GM21825 (cell line): Measurements from ENCODE around the gene CALN1.

Source experiments
- ATAC-seq: cut with Tn5 transposase; IDR thresholded peaks from one replicate; pipeline ENCODE4 v1.9.1; 2021; ENCODE audit warnings: mild to moderate bottlenecking, moderate library complexity; ENCODE audit not compliant: unreplicated experiment

Gene CALN1

DNA sequence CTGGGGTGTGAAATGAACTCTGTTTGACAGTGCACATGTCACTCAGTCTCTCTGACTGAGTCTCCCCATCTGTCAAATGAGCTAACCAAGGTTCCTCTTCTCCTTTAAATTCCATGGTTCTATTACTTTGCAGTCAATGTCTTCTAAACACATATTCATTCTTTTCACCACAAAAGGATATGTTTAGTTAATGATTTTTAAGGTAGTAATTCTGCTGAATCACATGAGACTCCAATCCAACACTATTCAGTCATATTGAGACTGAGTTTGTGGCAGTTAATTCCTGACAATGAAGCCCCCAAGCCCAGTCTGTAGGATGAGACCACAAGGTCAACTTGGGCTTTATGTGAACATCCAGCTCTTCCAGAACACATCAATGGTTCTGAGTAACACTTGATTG is 85.3 kb downstream of the CALN1 start:
- ATAC-seq = no peak

DNA sequence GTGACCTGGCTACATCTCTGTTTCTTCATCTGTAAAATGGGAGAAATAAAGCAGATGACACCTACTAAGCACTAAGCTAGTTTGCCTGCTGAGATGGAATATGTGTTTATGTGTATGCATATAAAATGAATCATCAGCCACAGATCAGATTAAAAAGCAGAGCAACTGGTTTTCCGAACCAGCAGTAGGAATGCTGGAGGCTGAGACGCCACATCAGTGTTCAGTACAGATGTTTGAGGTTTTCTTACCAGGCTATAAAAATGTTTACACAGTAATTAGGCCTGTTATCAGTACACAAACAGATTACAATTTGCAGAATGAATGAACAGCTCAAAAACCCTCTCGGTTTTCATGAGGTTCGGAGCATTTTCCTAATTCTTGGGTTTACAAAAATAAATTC is 85.8 kb downstream of the CALN1 start:
- ATAC-seq = no peak

DNA sequence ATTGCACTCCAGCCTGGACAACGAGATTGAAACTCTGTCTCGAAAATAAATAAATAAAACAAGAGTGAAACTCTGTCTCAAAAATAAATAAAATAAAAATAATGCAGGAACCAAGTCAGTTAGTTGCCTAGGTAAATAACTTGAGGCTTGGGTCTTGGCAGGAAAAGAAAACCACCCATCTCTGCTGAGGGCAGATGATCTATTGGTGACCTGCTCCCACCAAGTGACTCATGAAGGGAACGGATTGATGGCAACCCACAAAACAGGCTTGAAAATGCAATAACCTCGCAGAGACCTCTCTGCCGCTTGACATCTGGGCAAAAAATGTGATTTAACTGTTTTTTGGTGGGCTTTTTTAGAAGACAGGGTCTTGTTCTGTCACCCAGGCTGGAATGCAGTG is 86.6 kb downstream of the CALN1 start:
- no peak for ATAC-seq

DNA sequence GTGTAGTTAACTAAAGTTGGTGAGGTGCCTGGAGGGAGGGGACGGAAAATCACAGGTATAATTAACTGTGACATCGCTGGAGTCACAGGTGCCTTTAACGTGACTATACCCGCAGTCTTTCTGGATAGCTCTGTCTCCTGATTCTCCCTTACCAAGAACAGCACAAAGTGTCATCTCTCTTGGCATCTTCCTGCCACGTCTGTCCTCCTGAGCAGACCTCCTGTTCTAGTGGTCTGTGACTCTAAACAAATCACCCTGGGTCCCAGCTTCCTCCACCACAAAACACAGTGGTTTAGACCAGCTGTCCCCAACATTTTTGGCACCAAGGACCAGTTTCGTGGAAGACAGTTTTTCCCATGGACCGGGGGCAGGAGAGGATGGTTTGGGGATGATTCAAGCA is 90.5 kb downstream of the CALN1 start:
- no peak for ATAC-seq

DNA sequence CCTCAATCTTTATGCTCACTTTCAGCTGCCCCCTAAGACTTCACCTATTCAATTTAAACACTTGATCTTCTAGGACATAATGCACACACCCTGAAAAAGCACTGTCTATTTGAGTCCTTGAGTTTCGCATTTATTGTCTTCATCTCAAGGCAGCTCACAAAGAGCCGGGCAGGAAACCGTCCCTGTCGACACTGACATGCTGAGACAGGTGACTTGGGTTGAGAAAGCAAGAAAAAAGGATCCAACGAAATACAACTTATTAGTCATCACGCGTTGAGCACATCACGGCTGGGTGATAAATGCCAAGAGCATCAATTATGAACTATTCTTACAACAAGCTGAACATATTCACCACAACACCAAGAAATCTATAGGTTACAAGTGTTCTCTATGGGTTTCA is 91.1 kb downstream of the CALN1 start:
- no peak for ATAC-seq

DNA sequence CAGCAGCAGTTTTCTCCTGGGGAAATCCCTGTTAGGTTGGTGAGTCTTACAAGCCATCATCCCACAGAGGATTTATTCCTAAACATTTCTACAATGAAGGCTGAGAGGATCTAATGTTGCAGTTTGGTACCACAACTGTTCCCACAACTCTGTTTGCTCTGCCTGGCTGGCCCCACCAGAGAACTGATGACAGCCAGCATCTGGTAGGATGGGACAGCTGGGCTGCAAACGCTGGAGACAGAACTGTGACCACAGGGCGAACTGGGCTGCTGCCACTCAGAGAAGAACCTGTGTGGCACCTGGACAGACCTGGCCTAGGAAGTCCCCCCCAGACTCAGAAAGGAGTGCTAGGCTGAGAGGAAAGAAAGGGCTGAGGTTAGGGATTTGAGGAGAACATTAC is 94.8 kb downstream of the CALN1 start:
- ATAC-seq = no peak

DNA sequence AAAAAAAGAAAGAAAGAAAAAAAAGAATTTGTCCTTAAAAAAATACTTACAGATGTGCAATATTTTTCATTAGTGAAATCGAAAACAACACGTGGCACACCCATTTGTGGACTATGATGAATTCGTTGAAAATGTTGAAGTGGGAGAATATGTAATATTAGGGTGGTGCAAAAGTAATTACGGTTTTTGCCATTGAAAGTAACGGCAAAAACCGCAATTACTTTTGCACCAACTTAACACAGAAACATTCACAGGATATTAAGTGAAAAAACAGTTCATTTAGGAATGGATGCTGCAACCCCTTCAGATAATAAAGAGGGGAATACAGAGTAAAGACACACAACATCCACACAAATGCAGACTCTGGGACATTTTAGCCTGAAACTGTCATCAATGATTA is 96.0 kb downstream of the CALN1 start:
- ATAC-seq = no peak

DNA sequence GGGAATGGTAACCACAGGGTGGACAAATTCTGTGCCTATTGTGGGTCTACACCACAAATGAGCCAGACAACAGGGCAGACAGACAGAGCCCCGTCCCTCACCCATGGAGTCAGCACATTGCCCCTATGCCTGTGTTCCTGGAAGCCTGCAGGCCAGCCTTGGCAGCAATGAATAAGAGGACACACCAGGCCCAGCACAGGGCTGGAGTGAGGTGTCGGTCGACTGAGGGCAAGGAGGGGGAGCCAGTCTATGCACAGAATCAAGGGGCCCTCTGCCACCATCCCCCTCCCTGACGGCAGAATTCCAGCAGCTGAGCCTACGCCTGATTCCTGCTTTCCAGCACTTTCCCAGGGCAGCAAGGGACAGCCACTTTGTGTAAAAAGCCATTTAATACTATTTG is 98.2 kb downstream of the CALN1 start:
- ATAC-seq = no peak

DNA sequence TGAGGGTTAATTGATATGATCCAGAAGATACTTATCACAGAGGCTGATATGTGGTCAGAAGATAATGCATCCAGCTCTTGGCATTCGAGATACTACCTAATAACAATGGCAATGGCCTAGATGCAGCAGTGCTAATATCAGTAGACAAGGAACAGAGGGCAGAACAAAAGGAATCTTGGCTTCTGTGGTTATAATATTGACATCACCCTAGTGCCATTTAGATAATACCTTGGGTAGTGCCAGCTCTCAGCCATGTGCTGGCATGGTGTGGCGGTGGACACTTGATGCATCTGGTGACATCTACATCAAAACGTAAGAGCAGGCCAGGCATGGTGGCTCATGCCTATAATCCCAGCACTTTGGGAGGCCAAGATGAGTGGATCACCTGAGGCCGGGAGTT is 101.8 kb downstream of the CALN1 start:
- ATAC-seq = no peak

DNA sequence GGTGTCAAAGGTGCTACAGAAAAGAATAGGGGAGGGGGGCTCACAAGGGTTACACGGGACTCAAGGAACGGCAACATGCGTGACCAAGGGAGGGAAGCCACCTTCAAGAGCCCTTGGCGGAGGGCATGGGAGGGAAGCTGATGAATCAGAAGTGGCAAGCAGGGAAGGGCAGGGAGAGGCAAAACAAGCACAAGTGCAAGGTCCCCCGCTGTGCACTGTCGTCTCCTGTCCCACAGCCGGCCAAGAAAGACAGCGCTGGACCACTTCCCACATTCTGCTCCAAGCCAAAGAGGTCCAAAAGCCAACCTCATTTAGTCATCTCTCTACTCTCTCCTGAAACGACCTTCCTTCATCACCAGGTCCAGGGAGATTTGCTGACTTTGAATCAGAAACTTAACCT is 102.7 kb downstream of the CALN1 start:
- ATAC-seq = no peak

DNA sequence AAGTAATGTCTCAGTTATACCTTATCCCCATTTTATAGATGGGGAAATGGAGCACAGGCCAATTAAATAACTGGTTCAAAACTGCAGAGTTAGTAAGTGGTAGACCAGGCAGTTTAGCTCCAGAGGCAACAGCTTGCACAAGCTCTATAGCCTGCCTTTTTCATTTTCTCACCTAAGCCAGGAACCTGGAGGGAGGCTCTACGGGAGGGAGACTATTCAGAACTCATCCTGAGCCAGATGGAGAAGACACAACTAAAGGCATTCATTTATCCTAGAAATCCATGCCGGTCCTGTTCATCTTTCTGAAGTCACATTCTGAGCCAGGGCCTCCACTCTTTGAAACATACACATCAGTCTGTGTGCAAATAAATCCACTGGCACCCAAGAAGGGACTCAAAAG is 103.2 kb downstream of the CALN1 start:
- no peak for ATAC-seq

DNA sequence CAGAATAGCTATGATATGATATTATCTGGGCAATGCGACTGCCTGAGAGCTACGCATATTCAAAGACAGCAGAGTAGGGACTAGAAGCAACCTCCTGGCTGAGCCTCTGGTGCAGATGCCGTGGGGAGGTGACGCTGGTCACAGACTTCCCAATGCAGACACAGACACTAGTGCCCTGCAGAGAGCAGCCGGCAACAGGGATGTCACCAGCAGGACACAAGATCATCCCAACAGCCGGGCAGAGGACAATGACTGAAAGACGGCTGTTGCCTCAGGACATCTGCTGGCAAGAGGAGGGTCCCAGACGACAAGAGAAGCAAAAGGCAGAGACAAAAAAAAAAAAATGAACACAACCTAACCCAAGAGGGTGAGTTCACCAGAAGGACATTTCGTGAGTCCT is 104.6 kb downstream of the CALN1 start:
- no peak for ATAC-seq

DNA sequence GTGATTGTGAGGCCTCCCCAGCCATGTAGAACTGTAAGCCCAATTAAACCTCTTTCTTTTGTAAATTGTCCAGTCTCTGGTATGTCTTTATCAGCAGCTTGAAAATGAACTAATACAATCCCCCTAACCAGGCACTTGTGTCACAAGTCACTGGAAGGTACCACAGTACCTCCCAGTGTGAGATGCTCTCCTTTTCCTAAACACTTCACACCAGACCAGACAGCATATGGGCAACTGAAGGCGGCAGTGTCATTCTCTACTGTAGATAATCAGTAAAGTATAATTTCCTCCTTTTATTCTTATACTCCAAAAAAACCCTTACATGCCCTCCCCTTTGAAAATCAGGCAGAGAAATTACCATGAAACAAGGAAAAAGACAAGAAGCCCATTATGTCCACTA is 113.2 kb downstream of the CALN1 start:
- no peak for ATAC-seq

DNA sequence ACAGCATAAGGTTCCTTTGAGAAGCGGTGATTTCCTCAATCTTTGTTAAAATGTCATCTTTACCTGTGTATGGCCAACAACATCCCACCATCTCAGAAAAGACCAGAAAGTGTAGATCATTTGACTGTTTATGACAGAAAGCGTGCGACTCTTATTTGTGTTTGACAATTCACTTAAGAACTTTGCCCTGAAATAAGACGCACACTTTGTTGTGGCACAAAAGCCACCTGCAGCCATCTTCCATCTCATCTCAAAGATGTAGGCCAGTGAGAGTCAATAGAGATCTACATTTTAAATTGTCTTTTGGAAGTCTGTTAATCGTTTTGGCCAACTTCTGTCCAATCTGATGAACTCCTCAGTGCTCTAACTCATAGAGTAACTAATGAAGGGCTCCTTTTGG is 114.0 kb downstream of the CALN1 start:
- ATAC-seq = no peak

DNA sequence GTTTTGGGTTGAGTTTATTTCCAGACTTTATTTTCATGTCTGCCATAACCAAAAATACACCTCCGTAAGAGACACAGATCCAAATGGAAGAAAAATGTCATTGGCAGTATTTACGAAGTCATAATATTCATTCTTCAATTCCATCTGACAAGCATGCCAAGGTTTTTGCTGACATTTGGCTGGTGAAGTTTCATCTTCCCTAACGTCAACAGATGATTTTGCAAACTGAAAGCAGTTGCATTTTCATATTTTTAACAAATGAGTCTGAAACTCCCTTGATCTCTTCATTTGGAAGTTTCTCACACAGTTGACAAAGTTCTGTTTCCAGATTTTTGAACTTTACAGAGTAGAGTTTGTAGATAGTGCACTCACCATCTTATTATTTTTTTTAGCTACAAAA is 114.5 kb downstream of the CALN1 start:
- no peak for ATAC-seq

DNA sequence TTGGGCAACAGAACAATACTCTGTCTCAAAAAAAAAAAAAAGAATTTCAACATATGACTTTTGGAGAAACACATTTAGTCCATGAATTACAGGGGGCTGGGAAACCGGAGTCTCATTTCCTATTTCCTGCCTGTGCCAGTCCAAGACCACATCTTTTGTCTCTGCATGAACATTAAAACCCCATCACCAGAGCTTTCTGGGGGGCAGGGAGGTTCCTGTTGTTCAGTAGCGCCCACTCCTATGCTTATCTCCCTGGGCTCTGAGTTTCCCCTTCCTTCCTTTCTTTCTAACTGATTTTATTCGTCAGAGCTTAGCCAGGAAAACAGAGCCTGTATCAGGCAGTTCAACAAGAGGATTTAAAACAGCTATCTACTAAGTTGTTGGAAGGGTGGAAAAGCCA is 119.3 kb downstream of the CALN1 start:
- ATAC-seq = no peak

DNA sequence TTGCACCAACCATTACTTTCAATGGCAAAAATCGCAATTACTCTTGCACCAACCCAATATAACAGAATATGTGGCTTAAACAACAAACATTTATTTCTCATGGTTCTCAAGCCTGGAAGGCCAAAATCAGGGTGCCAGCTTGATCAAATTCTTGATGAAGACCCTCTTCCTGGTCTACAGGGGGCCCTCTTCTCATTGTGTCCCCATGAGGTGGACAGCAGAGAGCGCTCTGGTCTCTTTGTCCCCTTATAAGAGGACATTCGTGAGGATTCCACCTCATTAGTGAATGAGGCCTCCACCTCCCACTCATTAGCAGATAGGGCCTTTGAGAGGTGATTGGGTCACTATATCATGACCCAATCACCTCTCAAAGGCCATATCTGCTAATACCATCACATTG is 120.0 kb downstream of the CALN1 start:
- no peak for ATAC-seq

DNA sequence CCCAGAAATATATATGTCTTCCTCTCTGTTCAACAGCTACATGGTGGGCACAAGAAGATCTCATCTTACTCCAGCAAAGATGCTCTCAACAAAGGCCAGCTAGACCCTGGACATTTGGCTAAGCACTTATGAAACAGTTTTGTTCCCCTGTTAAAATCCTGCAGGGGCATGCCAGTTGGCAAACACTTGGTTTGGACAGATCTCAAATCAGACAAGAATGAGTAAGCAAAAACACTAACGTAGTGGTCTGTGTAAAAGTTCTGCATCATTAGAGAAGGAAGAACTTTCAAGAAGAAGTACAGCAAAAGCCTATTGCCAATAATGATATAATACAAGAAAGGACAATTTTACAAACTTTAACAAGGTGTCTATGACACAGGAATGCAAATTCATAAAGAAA is 125.6 kb downstream of the CALN1 start:
- ATAC-seq = no peak

DNA sequence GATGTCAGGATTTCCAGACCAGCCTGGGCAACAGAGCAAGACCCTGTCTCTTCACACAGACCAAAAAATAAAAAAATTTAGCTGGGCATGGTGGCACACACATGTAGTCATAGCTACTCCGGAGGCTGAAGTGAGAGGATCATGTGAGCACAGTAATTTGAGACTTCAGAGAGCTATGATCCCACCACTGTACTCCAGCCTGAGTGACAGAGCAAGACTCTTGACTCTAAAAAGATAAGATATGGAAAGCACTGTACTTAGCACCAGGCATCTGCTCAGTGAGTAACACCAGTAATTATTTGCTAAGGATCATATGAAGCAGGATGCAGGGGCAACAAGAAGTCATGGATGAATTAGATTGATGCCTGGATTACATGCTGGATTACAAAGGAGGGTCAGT is 128.8 kb downstream of the CALN1 start:
- ATAC-seq = no peak

DNA sequence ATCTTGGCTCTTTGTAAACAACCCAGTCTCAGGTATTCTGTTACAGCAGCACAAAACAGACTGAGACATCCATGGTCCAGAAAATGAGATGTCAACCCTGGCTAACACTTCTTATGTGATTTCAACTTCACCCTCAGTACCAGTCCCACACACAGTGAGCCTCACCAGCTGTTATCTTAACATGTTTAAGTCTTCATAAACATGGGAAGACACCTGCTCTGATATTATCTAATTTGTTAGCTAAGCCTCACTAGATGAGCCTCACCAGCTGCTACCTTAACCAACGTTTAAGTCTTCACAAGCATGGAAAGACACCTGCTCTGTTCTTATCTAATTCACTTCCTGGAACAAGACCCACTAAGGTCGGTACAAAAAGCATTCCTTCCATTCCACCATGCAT is 130.8 kb downstream of the CALN1 start:
- no peak for ATAC-seq

DNA sequence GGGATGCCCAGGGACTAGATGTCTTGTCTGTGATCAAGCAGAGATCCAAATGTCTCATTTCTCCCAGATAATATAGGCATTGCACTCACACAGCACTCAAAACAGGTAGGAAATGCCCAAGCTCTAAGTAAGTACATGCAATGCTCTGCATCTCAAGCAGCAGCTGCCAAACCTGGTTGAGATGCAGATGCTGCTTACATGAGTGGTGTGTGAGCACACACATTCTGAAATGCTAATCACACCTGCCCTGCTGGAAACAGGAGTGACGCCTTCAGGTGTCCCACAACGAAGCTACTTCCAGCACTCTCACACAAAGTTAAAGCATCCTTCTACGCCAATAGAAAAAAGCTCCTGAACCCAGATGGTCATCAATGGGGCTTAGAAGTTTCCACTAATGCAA is 132.9 kb downstream of the CALN1 start:
- no peak for ATAC-seq

DNA sequence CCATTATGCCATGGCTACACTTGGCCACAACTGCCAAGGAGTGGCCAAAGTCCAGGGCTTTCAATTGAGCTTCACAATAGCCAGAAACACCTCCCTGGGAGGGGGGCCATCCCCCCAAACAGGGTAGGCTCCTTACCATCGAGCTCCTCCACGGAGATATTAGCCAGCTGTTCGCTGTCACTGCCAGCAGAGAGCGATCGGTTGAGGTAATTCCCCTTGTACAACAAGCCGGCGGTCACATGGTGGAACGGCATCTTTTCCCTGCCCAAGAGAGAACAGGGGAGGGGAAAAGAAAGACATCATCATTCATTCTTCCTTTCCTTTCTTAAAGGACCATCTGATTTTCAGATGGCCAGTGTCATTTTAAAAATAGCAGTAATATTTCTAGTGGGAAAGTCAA is 133.6 kb downstream of the CALN1 start:
- ATAC-seq = no peak

DNA sequence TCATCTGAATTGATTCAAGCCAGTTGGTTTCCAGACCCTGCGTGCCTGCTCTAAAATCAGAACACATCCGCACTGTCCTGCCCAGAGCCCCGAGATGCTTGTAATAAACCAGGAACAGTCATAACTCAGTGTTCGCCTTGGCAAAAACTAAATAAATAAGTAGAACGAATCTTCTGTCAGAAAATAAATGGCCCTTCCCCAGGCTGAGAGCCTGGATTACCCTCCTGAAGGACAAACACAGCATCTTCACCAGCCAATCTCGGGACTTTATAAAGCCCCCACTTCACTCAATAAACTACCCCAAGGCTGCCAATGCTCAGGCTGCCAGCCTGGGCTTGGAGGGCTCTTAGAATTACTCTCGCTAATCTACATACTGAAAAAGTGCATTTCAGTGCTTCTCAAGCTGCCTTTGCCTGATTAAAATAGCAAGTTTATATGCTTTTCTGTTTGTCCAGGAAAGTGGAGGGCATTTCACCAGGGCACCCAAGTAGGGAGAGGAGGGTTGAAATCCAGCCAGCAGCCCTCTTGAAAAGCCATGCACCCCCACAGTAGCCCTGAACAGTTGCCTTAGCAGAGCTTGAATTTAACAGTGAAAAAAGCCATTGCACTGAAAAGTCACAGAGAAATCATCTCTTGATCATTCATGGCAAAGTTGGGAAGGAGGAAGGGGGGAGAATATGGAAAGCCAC is 136.6 kb downstream of the CALN1 start:
- ATAC-seq = no peak

DNA sequence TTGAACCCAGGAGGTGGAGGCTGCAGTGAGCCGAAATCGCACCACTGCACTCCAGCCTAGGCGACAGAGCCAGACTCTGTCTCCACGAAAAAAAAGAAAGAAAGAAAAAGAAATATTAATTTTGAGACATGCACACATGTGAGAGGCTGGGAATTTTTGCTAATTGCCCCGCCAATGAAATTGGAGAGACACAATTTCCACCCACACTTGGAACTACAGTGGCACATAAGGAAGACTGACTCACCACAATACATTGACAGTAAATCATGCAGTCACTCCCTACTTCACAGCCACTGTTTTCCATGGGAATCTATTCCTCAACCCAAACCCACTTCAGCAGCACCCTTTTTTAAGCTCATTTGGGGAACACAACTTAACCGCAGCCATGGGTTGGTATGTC is 139.7 kb downstream of the CALN1 start:
- no peak for ATAC-seq
